SU-DHL-6 (cell line): ENCODE results near the gene ENTR1.

Experiments used
- H2AFZ ChIP-seq: fragments of 200-600 bp; sonication (generic); 2 replicates; pipeline ENCODE4 v1.6.1; 2014; ENCODE audit warnings: low read depth, mild to moderate bottlenecking, moderate library complexity, mixed read lengths, antibody characterized with exemption, low read length; ENCODE audit not compliant: severe bottlenecking
- H3F3A ChIP-seq: fragments of 200-600 bp; shearing (Covaris generic); 2 replicates; pipeline ENCODE4 v1.6.0; 2016; ENCODE audit warnings: antibody characterized with exemption, mild to moderate bottlenecking; ENCODE audit not compliant: insufficient read depth
- H3K27ac ChIP-seq: fragments of 200-600 bp; sonication (generic); 2 replicates; pipeline ENCODE4 v1.5.1; 2016; ENCODE audit warnings: low read depth, mild to moderate bottlenecking, low read length, moderate library complexity, mixed read lengths
- H3K27me3 ChIP-seq: fragments of 200-600 bp; sonication (generic), shearing (Covaris generic); 2 replicates; pipeline ENCODE4 v1.6.0; 2014; ENCODE audit warnings: mild to moderate bottlenecking, low read length
- H3K36me3 ChIP-seq: fragments of 200-600 bp; sonication (generic); 2 replicates; pipeline ENCODE4 v1.6.1; 2014; ENCODE audit warnings: mild to moderate bottlenecking, low read length, mixed read lengths
- H3K4me2 ChIP-seq: fragments of 300-600, 200-600 bp; shearing (Covaris generic), sonication (generic); 2 replicates; pipeline ENCODE4 v1.6.0; 2014; ENCODE audit warnings: low read length, low read depth, mild to moderate bottlenecking; ENCODE audit not compliant: poor library complexity, severe bottlenecking
- H3K4me3 ChIP-seq: fragments of 200-600 bp; sonication (generic); 2 replicates; pipeline ENCODE4 v1.5.1; 2014; ENCODE audit warnings: antibody characterized with exemption, low read length, mild to moderate bottlenecking, mixed read lengths; ENCODE audit not compliant: insufficient read depth, poor library complexity, severe bottlenecking
- H3K79me2 ChIP-seq: fragments of 200-600 bp; sonication (generic); 2 replicates; pipeline ENCODE4 v1.6.1; 2014; ENCODE audit warnings: mild to moderate bottlenecking, low read length, moderate library complexity; ENCODE audit not compliant: insufficient read depth
- H3K9ac ChIP-seq: fragments of 200-600 bp; sonication (generic); 2 replicates; pipeline ENCODE4 v1.7.0; 2014; ENCODE audit warnings: mild to moderate bottlenecking, low read length
- H3K9me2 ChIP-seq: fragments of 200-600 bp; sonication (generic); replicated peaks from 2 replicates; pipeline ENCODE4 v1.6.1; 2014; ENCODE audit warnings: low read length; ENCODE audit not compliant: insufficient read depth
- H3K9me3 ChIP-seq: fragments of 200-600 bp; sonication (generic); 2 replicates; pipeline ENCODE4 v1.6.1; 2014; ENCODE audit warnings: low read length, mixed read lengths; ENCODE audit not compliant: insufficient read depth
- H4K20me1 ChIP-seq: fragments of 200-600 bp; sonication (generic); 2 replicates; pipeline ENCODE4 v1.6.1; 2014; ENCODE audit warnings: low read depth, mild to moderate bottlenecking, antibody characterized with exemption, low read length, moderate library complexity, mixed read lengths
- EZH2phosphoT487 ChIP-seq: fragments of 200-600 bp; sonication (generic), shearing (Covaris generic); conservative IDR thresholded peaks from 2 replicates; pipeline ENCODE4 v1.6.1; 2018; ENCODE audit warnings: mild to moderate bottlenecking, antibody characterized with exemption, low read length, moderate library complexity, mixed read lengths
- TF ChIP-seq, protein P1 (sequence below): fragments of 200-600 bp; sonication (generic); IDR thresholded peaks from one replicate; pipeline ENCODE4 v1.5.1; 2017; ENCODE audit warnings: antibody characterized with exemption, mild to moderate bottlenecking, low read length, moderate library complexity; ENCODE audit not compliant: insufficient read depth, poor library complexity, severe bottlenecking

The ENTR1 gene

DNA sequence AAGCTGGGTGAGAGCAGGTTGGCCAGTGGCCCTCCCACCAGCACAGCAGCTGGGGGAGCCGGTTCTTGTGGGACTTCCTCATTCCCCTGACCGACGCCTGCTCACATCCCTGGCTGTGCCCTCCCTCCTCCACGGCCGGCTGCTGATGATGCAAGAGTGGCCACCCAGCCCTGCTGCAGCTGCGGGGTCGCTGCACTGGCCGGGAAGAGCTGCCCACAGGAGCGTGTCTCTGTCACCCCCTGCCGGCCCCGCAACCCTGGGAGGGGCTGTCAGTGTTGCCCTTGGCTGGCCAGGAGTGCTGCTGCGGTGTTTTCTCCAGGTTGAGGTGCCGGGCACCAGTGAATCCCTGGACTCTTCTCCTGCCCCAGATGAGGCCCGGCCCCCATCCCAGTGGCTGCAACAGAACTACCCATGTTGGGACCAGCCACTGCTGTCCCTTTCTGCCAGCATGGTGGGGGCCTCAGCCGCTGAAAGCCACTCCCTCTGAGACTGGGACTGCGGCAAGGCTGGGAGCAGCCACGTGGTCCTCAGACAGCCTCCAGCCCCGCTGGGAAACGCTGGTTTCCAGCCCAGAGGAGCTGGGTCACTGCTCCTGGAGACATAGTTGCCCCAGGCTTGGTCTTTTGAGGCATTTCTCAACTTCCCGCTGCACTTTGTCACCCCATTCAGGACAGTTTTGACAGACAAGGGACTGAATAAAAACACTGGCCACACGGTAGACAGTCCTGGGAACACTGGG is 37.7 kb downstream of the ENTR1 start:
- H3K4me2 ChIP-seq, result no peak overlapping the region
- TF ChIP-seq, protein P1, sequence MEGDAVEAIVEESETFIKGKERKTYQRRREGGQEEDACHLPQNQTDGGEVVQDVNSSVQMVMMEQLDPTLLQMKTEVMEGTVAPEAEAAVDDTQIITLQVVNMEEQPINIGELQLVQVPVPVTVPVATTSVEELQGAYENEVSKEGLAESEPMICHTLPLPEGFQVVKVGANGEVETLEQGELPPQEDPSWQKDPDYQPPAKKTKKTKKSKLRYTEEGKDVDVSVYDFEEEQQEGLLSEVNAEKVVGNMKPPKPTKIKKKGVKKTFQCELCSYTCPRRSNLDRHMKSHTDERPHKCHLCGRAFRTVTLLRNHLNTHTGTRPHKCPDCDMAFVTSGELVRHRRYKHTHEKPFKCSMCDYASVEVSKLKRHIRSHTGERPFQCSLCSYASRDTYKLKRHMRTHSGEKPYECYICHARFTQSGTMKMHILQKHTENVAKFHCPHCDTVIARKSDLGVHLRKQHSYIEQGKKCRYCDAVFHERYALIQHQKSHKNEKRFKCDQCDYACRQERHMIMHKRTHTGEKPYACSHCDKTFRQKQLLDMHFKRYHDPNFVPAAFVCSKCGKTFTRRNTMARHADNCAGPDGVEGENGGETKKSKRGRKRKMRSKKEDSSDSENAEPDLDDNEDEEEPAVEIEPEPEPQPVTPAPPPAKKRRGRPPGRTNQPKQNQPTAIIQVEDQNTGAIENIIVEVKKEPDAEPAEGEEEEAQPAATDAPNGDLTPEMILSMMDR, result no peak
- TF ChIP-seq EZH2phosphoT487, result no peak
- H3K9ac ChIP-seq, result no peak overlapping the region
- no peaks in the 10 kb centered on the region for H3K36me3 ChIP-seq
- H3K79me2 ChIP-seq, result no peaks in the 10 kb centered on the region
- no peaks in the 10 kb centered on the region for H3K9me2 ChIP-seq
- H3K9me3 ChIP-seq, result no peaks in the 10 kb centered on the region
- H3K4me3 ChIP-seq, result no peak overlapping the region
- no peaks in the 10 kb centered on the region for H4K20me1 ChIP-seq
- no peaks in the 10 kb centered on the region for H3K27me3 ChIP-seq
- no peaks in the 10 kb centered on the region for H3F3A ChIP-seq
- no peak overlapping the region for H2AFZ ChIP-seq
- H3K27ac ChIP-seq, result no peak overlapping the region

DNA sequence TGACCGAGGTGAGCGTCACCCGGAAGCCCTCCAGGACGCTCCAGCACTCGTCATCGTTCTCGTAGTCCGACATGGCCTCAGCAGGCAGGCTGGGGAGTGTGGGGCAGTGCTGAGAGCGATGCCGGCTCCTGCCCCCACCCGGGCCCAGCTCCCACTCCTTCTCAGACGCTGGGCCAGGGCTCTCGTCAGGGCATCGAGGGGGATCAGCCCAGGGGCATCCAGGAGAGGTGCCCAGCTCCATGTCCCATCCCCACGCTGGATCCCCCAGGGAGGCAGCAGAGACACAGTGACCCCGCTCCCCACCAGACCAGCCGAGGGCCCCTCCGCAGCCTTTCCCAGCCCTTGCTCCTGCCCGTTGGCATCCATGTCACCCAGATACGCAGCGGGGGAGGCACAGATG is 38.4 kb downstream of the ENTR1 start:
- no peak overlapping the region for H3K27ac ChIP-seq
- H3K27me3 ChIP-seq, result no peaks in the 10 kb centered on the region
- no peak overlapping the region for H3K9ac ChIP-seq
- H3F3A ChIP-seq, result no peaks in the 10 kb centered on the region
- no peaks in the 10 kb centered on the region for H3K9me3 ChIP-seq
- no peaks in the 10 kb centered on the region for H3K79me2 ChIP-seq
- no peak overlapping the region for H2AFZ ChIP-seq
- H3K9me2 ChIP-seq, result no peaks in the 10 kb centered on the region
- no peak for TF ChIP-seq EZH2phosphoT487
- TF ChIP-seq, protein P1, result no peak
- no peak overlapping the region for H3K4me2 ChIP-seq
- H3K4me3 ChIP-seq, result no peak overlapping the region
- no peaks in the 10 kb centered on the region for H4K20me1 ChIP-seq
- H3K36me3 ChIP-seq, result no peaks in the 10 kb centered on the region

DNA sequence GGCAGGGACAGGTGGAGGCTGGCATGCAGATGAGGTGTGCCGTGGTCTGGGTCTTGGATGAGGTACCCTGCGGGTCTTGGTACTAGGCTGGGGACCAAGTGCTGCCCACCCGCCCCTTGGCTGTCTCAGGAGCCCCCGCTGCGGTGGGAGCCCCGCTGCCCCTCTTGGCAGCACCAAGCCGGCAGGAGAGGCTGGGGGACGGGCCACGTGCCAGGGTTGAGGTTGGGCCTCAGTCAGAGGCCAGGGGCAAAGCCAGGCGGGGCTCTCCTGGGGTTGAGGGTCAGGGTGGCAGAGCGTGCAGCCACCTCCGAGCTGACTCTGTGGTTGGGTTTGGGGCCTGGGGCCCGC is 38.9 kb downstream of the ENTR1 start:
- no peaks in the 10 kb centered on the region for H3K36me3 ChIP-seq
- H3K27ac ChIP-seq, result no peak overlapping the region
- H3K4me2 ChIP-seq, result no peak overlapping the region
- TF ChIP-seq, protein P1, result no peak
- TF ChIP-seq EZH2phosphoT487, result no peak
- H3K9ac ChIP-seq, result no peak overlapping the region
- no peaks in the 10 kb centered on the region for H3K9me2 ChIP-seq
- H3F3A ChIP-seq, result no peaks in the 10 kb centered on the region
- no peak overlapping the region for H3K4me3 ChIP-seq
- no peak overlapping the region for H2AFZ ChIP-seq
- no peaks in the 10 kb centered on the region for H3K79me2 ChIP-seq
- no peaks in the 10 kb centered on the region for H4K20me1 ChIP-seq
- H3K9me3 ChIP-seq, result no peaks in the 10 kb centered on the region
- H3K27me3 ChIP-seq, result no peaks in the 10 kb centered on the region
